ENCODE data around the gene GPRASP3.

- TF ChIP-seq, protein P1, sequence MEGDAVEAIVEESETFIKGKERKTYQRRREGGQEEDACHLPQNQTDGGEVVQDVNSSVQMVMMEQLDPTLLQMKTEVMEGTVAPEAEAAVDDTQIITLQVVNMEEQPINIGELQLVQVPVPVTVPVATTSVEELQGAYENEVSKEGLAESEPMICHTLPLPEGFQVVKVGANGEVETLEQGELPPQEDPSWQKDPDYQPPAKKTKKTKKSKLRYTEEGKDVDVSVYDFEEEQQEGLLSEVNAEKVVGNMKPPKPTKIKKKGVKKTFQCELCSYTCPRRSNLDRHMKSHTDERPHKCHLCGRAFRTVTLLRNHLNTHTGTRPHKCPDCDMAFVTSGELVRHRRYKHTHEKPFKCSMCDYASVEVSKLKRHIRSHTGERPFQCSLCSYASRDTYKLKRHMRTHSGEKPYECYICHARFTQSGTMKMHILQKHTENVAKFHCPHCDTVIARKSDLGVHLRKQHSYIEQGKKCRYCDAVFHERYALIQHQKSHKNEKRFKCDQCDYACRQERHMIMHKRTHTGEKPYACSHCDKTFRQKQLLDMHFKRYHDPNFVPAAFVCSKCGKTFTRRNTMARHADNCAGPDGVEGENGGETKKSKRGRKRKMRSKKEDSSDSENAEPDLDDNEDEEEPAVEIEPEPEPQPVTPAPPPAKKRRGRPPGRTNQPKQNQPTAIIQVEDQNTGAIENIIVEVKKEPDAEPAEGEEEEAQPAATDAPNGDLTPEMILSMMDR (IDR thresholded peaks at IDR 0.05; ENCODE audit: low read depth, low read length, missing input control), result no peak
- TF ChIP-seq TAF1 (conservative IDR thresholded peaks at IDR 0.05) (no peak), RAD21 (IDR thresholded peaks at IDR 0.05) (no peak), MAX (IDR thresholded peaks at IDR 0.05) (no peak), YY1 (IDR thresholded peaks at IDR 0.05) (no peak), RXRA (IDR thresholded peaks at IDR 0.05) (no peak)
- TF ChIP-seq, protein P2, sequence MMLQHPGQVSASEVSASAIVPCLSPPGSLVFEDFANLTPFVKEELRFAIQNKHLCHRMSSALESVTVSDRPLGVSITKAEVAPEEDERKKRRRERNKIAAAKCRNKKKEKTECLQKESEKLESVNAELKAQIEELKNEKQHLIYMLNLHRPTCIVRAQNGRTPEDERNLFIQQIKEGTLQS (IDR thresholded peaks at IDR 0.05), result no peak
- TF ChIP-seq, protein P3, sequence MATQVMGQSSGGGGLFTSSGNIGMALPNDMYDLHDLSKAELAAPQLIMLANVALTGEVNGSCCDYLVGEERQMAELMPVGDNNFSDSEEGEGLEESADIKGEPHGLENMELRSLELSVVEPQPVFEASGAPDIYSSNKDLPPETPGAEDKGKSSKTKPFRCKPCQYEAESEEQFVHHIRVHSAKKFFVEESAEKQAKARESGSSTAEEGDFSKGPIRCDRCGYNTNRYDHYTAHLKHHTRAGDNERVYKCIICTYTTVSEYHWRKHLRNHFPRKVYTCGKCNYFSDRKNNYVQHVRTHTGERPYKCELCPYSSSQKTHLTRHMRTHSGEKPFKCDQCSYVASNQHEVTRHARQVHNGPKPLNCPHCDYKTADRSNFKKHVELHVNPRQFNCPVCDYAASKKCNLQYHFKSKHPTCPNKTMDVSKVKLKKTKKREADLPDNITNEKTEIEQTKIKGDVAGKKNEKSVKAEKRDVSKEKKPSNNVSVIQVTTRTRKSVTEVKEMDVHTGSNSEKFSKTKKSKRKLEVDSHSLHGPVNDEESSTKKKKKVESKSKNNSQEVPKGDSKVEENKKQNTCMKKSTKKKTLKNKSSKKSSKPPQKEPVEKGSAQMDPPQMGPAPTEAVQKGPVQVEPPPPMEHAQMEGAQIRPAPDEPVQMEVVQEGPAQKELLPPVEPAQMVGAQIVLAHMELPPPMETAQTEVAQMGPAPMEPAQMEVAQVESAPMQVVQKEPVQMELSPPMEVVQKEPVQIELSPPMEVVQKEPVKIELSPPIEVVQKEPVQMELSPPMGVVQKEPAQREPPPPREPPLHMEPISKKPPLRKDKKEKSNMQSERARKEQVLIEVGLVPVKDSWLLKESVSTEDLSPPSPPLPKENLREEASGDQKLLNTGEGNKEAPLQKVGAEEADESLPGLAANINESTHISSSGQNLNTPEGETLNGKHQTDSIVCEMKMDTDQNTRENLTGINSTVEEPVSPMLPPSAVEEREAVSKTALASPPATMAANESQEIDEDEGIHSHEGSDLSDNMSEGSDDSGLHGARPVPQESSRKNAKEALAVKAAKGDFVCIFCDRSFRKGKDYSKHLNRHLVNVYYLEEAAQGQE (IDR thresholded peaks at IDR 0.05), result no peak
Measured at GRCh38 chrX:102765809-102766208, 45.3 kb downstream of the GPRASP3 start.

Measured in liver (tissue), 3 donors.